PFSK-1 (cell line): ENCODE measurements around the gene BASP1.

Experiments
- FOXP2 ChIP-seq: optimal IDR thresholded peaks from 2 replicates; pipeline ENCODE3; 2011; ENCODE audit warnings: borderline replicate concordance, control low read depth, inconsistent platforms; ENCODE audit not compliant: insufficient read depth; ENCODE audit errors: extremely low read length, extremely low read depth
- POLR2AphosphoS5 ChIP-seq: IDR thresholded peaks from 2 replicates; pipeline ENCODE4 v1.6.1; 2012; ENCODE audit warnings: low read depth, mild to moderate bottlenecking, control low read depth, low read length, moderate library complexity
- REST ChIP-seq, 2 experiments: IDR thresholded peaks; 2 replicates each; pipeline versions ENCODE4 v1.6.1 to v1.8.0; 2011 to 2012; ENCODE audit warnings: low read depth in 2 of 2, low read length in 2 of 2, control low read depth in 1 of 2, inconsistent platforms in 1 of 2, mild to moderate bottlenecking in 1 of 2, moderate library complexity in 1 of 2; ENCODE audit not compliant: insufficient read depth in 1 of 2
- SIN3A ChIP-seq: IDR thresholded peaks from 2 replicates; pipeline ENCODE4 v1.6.1; 2012; ENCODE audit warnings: mild to moderate bottlenecking, low read length, moderate library complexity, borderline replicate concordance; ENCODE audit not compliant: insufficient read depth
- TAF1 ChIP-seq: IDR thresholded peaks from 2 replicates; pipeline ENCODE4 v1.6.1; 2012; ENCODE audit warnings: low read length, control low read depth, borderline replicate concordance; ENCODE audit not compliant: insufficient read depth

The BASP1 gene

GRCh38 chr5:17190242-17190778 is 27.1 kb upstream of the BASP1 start:
- TF ChIP-seq POLR2AphosphoS5 (no peak), TAF1 (no peak), SIN3A (no peak), FOXP2 (no peak), REST (IDR thresholded peaks at IDR 0.05; ENCODE audit: insufficient read depth in 1 of 2, low read depth in 2 of 2, low read length in 2 of 2) (no peak)

- no peak for TF ChIP-seq FOXP2
- TF ChIP-seq SIN3A, result no peak
- no peak for TF ChIP-seq POLR2AphosphoS5
- TF ChIP-seq TAF1, result no peak
- TF ChIP-seq REST (IDR thresholded peaks at IDR 0.05; ENCODE audit: insufficient read depth in 1 of 2, low read depth in 2 of 2, low read length in 2 of 2), result no peak
These were observed 26.5 kb upstream of the BASP1 start for GRCh38 chr5:17190799-17191391.

- TF ChIP-seq TAF1, result no peak
- no peak for TF ChIP-seq REST (IDR thresholded peaks at IDR 0.05; ENCODE audit: insufficient read depth in 1 of 2, low read depth in 2 of 2, low read length in 2 of 2)
- TF ChIP-seq POLR2AphosphoS5, result no peak
- no peak for TF ChIP-seq SIN3A
- no peak for TF ChIP-seq FOXP2
These were observed 25.2 kb upstream of the BASP1 start for GRCh38 chr5:17192191-17192590.

- no peak for TF ChIP-seq FOXP2
- no peak for TF ChIP-seq TAF1
- no peak for TF ChIP-seq SIN3A
These were observed 21.4 kb upstream of the BASP1 start for GRCh38 chr5:17196024-17196423.

- no peak for TF ChIP-seq FOXP2
- no peak for TF ChIP-seq SIN3A
- TF ChIP-seq REST (IDR thresholded peaks at IDR 0.05; ENCODE audit: insufficient read depth in 1 of 2, low read depth in 2 of 2, low read length in 2 of 2), result no peak
- no peak for TF ChIP-seq TAF1
- no peak for TF ChIP-seq POLR2AphosphoS5
These were observed 20.7 kb upstream of the BASP1 start for GRCh38 chr5:17196697-17197096.
